Activated CD4-positive, alpha-beta T cell treated with anti-CD3 and anti-CD28 coated beads, Interleukin-2, amount 10 ng/mL, durations not matched to agents 7 days and 5 days (primary cell): ENCODE measurements around the gene FAM163B. TPM values are rescaled to one million over a fixed set of nuclear protein-coding genes. Genes with fewer than 3 reads are reported as not detected.

Experiments
- CTCF ChIA-PET: fragments of 350-600 bp; sonication (Branson Sonifier 250); formaldehyde crosslinking; loops from one replicate; lab custom pipeline; 2021; ENCODE audit warnings: antibody characterized with exemption; lab: Charles Lee
- POLR2A ChIA-PET: fragments of 350-600 bp; sonication (Branson Sonifier 250); formaldehyde crosslinking; loops from one replicate; lab custom pipeline; 2021; ENCODE audit warnings: antibody characterized with exemption; lab: Charles Lee
- DNase-seq: peaks from one replicate; pipeline ENCODE4 v3.0.0-alpha.2; 2020
- H3K27ac Mint-ChIP-seq: one replicate; pipeline ENCODE4 v1.8.0; 2021; ENCODE audit warnings: mild to moderate bottlenecking, moderate library complexity, mixed read lengths
- H3K27me3 Mint-ChIP-seq: one replicate; pipeline ENCODE4 v1.8.0; 2021; ENCODE audit warnings: mixed read lengths
- H3K36me3 Mint-ChIP-seq: one replicate; pipeline ENCODE4 v1.8.0; 2021; ENCODE audit warnings: low read depth, mixed read lengths
- H3K4me1 Mint-ChIP-seq: one replicate; pipeline ENCODE4 v1.8.0; 2021; ENCODE audit warnings: mixed read lengths
- H3K4me3 Mint-ChIP-seq: one replicate; pipeline ENCODE4 v1.8.0; 2021; ENCODE audit warnings: mild to moderate bottlenecking, moderate library complexity, mixed read lengths
- H3K9me3 Mint-ChIP-seq: one replicate; pipeline ENCODE4 v1.8.0; 2021; ENCODE audit warnings: mixed read lengths
- total RNA-seq, 2 experiments: library from RNA; stranded (reverse); gene quantifications; one replicate each; pipeline ENCODE4 v1.2.3, GENCODE V29; 2021

The FAM163B gene
- total RNA-seq, 2 experiments from 2014 or later: not detected

DNA sequence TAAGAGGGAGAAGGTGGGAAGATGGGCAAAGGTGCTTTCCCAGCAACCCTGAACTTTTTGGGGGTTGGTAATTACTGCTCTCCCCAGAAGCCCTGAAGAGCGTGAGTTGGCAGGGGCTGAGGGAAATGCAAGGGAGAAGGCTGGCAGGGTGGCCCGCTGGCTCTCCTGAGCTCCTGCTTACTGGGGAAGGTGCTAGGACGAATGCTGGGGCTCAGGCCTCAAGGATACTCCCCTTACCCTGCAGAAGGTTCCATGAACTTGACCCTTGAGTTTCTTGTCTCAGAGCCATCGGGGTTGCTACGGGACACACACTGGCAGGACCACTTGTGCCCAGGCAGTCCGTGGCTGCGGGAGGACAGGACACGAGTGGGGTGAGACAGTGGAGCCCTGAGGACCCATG is 1.2 kb downstream of the FAM163B start:
- Mint-ChIP-seq H3K27me3 (peaks cover 36% of the 10 kb centered on the region), H3K4me1 (peaks cover 5% of the 10 kb centered on the region), H3K9me3 (no peaks in the 10 kb centered on the region), H3K4me3 (no peak overlapping the region), H3K27ac (no peak overlapping the region), H3K36me3 (no peaks in the 10 kb centered on the region)
- POLR2A ChIA-PET: interaction anchor here (0.7 kb wide), 1 partner anchor 9 kb away, joined by 3 read pairs; no protein-coding TSS in a partner anchor
- DNase-seq: no peak
- CTCF ChIA-PET: no interaction called here

DNA sequence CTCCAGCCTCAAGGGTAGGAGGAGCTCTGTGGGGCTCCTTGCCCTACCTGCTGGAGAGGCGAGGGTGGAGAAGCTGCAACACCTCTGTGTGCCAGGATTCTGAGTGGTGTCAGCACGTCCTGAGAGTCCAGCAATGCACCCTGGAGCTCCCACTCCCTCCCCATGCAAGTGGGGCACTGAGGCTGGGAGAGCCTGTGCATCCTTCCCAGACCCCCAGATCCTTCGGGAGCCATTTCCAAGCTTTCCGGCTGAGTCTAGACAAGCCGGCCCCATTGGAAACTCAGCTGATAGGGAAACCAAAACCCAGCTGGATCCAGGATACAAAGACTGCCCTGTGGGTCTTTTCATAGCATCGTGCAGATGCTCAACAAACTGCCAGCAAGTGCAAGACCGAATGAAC is 1.8 kb downstream of the FAM163B start:
- Mint-ChIP-seq H3K4me1 (peaks cover 5% of the 10 kb centered on the region), H3K27ac (no peak overlapping the region), H3K9me3 (no peaks in the 10 kb centered on the region), H3K36me3 (no peaks in the 10 kb centered on the region), H3K4me3 (no peak overlapping the region), H3K27me3 (peaks cover 36% of the 10 kb centered on the region)
- POLR2A ChIA-PET: no interaction called here
- no peak for DNase-seq
- CTCF ChIA-PET: no interaction called here

DNA sequence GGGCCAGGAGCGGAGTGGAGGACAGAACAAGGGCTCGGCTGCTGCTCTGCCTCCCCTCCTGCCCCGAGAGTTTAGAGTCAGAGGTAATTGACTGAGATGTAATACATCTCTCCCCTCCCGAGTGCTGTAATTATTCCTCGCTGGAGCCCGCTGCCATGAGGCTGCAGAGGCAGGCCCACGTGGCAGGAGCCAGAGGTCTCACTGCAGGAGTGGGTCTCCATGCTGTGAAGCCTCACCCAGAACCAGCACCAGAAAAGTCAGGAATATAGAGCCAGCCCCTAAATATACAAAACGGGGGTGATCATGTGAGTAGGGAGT is 2.5 kb downstream of the FAM163B start:
- no peak for DNase-seq
- POLR2A ChIA-PET: no interaction called here
- Mint-ChIP-seq H3K4me1 (peaks cover 5% of the 10 kb centered on the region), H3K36me3 (no peaks in the 10 kb centered on the region), H3K4me3 (no peak overlapping the region), H3K27me3 (peaks cover 33% of the 10 kb centered on the region), H3K27ac (no peak overlapping the region), H3K9me3 (no peaks in the 10 kb centered on the region)
- CTCF ChIA-PET: interaction anchor here (0.5 kb wide), 1 partner anchor 517 kb away, joined by 3 read pairs; no protein-coding TSS in a partner anchor

DNA sequence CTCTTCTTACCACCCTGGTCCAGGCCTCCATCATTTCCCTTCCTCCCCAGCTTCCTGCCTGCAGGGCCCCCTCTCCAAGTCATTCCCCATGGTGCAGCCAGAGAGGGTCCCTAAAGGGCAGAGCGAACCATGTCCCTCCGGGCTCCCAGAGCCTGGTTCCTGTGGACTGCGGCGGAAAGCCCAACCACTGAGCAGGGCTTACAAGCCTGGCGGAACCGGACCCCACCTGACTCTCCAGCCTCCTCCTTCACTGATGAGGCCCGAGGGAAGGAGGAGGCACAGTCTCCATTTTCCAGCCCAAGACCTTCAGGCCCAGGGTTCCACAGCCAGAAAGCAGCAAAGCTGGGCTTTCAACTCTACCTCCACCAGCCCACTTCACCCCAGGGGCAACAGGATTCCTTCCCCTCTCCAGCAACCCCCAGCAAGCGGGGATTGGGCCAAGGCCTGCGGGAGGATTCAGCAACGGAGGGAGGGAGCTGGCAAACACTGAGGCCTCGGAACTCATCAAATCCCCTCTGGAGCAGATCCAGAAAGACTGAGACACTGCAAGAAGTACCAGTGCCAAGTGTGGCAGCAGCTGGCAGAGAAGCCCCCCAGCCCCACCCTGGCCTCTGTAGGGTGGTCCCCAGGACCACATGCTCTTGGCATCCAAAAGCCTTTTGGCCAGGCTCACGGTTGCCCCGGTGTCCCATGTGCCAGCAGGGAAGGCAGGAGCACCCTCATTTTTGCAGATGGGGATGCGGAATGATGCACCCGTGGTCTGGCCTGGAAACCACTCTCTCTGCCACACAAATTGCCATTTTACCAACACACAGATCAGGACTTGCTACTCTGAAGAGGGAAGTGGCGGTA is 3.1 kb downstream of the FAM163B start:
- H3K27ac Mint-ChIP-seq: no peak overlapping the region
- CTCF ChIA-PET: interaction anchor here (0.5 to 1.0 kb wide), 2 partner anchors 59 to 518 kb away, joined by 3 read pairs; no protein-coding TSS in a partner anchor
- H3K4me3 Mint-ChIP-seq: no peak overlapping the region
- no peak for DNase-seq
- peaks cover 5% of the 10 kb centered on the region for H3K4me1 Mint-ChIP-seq
- peaks cover 28% of the 10 kb centered on the region for H3K27me3 Mint-ChIP-seq
- POLR2A ChIA-PET: no interaction called here
- no peaks in the 10 kb centered on the region for H3K9me3 Mint-ChIP-seq
- no peaks in the 10 kb centered on the region for H3K36me3 Mint-ChIP-seq

DNA sequence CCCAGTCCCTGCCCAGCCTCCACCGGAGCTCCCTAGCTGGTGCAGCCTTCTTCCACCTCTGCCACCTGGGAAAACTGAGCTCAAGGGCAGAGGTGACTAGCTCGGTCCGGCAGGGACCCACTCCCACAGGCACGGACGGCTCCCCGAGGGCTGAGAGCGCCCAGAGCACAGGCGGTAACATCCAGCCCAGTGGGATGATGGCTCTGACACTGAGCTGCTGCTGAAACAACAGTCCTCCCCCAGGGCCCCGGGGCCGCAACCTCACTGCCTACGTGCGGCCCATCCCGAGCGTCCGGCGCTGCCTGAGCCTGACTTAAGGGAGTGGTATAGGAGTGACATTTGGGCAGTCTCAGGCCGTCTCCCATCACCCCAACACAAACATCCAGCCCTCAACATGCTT is 3.7 kb downstream of the FAM163B start:
- Mint-ChIP-seq H3K27ac (no peak overlapping the region), H3K4me3 (no peak overlapping the region), H3K36me3 (no peaks in the 10 kb centered on the region), H3K4me1 (peaks cover 5% of the 10 kb centered on the region), H3K9me3 (no peaks in the 10 kb centered on the region), H3K27me3 (peaks cover 22% of the 10 kb centered on the region)
- CTCF ChIA-PET: interaction anchor here (1.0 kb wide), 1 partner anchor 59 kb away, joined by 3 read pairs; no protein-coding TSS in a partner anchor
- POLR2A ChIA-PET: no interaction called here
- DNase-seq: no peak

DNA sequence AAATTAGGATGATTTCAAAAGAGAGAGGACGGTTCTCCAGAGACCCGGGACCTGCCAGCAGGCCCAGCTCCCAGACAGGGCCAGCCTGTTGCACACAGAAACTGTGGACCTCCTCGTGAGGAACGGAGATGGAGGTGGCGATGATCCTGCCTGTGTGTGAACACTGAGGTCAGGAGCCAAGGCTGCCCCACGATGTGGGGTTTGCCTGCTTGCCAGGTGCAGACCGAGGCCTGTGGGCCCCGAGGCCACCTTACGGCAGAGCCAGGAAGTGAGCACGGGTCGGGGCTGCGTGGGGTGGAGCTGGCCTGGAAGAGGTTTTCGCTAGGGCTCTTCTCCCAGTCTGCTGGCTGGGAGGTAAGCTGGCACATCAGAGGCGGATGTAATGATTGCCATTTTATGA is 4.3 kb downstream of the FAM163B start:
- no peak for DNase-seq
- POLR2A ChIA-PET: no interaction called here
- CTCF ChIA-PET: no interaction called here
- no peaks in the 10 kb centered on the region for H3K36me3 Mint-ChIP-seq
- H3K4me1 Mint-ChIP-seq: peaks cover 5% of the 10 kb centered on the region
- H3K27me3 Mint-ChIP-seq: peaks cover 17% of the 10 kb centered on the region
- H3K9me3 Mint-ChIP-seq: no peaks in the 10 kb centered on the region
- no peak overlapping the region for H3K27ac Mint-ChIP-seq
- H3K4me3 Mint-ChIP-seq: no peak overlapping the region

DNA sequence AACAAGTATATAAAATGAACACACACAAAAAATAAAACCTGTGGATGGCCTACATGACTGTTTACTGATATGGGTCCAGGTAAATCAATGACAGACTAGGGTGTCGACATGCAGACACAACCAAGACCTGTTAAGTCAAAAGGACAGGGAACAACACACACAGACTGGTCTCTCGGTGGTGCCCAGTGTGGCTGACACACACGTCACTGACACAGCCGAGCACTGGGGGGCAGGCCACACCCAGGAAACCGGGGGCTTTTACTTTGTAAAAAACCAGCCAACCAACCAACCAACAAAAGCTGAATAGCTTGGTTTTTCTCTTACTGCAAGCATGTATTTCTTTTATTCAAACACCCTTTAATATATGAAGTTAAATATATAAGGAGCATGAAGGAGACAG is 5.0 kb downstream of the FAM163B start:
- H3K27me3 Mint-ChIP-seq: peaks cover 13% of the 10 kb centered on the region
- H3K9me3 Mint-ChIP-seq: no peaks in the 10 kb centered on the region
- H3K27ac Mint-ChIP-seq: no peak overlapping the region
- peaks cover 3% of the 10 kb centered on the region for H3K4me1 Mint-ChIP-seq
- POLR2A ChIA-PET: no interaction called here
- peak; percentile 33 for DNase-seq
- CTCF ChIA-PET: no interaction called here
- H3K36me3 Mint-ChIP-seq: no peaks in the 10 kb centered on the region
- no peak overlapping the region for H3K4me3 Mint-ChIP-seq

DNA sequence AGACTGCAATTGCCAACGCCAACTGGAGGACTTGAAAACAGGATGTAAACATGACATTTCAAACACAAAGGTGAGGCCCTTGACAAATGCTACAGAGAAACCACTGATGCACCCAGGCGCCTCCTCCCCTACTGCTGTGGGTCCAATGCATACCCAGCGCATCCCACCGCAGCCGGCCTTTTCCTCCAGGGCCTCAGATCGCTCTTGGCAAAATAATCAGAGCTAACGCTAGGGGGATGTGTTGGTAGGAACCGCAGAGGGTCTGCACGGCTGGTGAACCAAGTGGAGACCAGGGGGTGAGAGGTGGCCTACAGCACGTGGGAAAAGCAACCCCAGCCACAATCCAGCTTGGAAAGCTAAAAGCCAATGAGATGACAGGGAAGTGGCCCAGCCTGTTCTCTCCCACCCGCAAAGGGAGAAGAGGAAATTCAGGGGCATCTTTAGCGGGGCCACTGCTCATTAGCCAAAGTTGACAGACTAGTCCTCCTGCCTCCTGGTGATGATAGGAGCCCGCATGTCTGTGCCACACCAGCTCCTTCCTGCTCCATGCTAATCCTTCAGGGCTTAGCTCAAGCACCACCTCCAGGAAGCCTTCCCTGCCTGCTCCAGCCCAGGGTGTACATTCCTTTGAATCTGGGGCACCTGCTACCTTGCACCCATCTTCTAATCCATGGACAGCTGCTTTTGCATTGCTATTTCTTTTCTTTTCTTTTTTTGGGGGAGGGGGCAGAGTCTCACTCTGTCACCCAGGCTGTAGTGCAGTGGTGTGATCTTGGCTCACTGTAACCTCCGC is 5.9 kb downstream of the FAM163B start:
- CTCF ChIA-PET: interaction anchor here (0.6 kb wide), 1 partner anchor 135 kb away, joined by 3 read pairs; the partner anchor contains the start of gene SARDH
- H3K4me3 Mint-ChIP-seq: no peak overlapping the region
- no peaks in the 10 kb centered on the region for H3K36me3 Mint-ChIP-seq

DNA sequence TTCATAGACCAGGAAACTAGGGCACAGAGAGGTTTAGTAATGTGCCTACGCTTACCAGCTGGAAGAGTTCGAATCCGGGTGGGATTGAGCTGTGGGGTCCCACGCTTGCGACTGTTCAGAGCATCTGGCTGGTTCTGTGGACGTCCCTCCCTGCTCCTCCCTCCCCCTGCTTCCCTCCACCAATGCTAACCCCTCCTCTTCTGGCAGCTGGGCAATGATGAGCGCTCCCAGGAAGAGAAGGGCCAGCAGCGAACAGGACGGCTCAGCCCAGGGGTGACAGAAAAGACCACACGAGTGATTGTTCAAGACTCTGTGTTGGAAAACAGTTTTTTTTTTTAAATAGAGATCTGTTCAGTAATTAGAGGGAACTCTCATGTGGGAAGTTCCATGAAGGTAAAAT is 6.9 kb downstream of the FAM163B start:
- Mint-ChIP-seq H3K27ac (peak overlapping the region; percentile 32), H3K36me3 (peaks cover 4% of the 10 kb centered on the region), H3K4me3 (no peak overlapping the region), H3K9me3 (peaks cover 7% of the 10 kb centered on the region), H3K4me1 (peaks cover 3% of the 10 kb centered on the region), H3K27me3 (peaks cover 5% of the 10 kb centered on the region)
- POLR2A ChIA-PET: no interaction called here
- CTCF ChIA-PET: no interaction called here
- DNase-seq: no peak

More for the DNA sequence above, 5.9 kb downstream of the FAM163B start:
- POLR2A ChIA-PET: no interaction called here
- H3K27ac Mint-ChIP-seq: no peak overlapping the region
- DNase-seq: no peak
- H3K4me1 Mint-ChIP-seq: peaks cover 3% of the 10 kb centered on the region
- no peaks in the 10 kb centered on the region for H3K9me3 Mint-ChIP-seq
- H3K27me3 Mint-ChIP-seq: peaks cover 10% of the 10 kb centered on the region

DNA sequence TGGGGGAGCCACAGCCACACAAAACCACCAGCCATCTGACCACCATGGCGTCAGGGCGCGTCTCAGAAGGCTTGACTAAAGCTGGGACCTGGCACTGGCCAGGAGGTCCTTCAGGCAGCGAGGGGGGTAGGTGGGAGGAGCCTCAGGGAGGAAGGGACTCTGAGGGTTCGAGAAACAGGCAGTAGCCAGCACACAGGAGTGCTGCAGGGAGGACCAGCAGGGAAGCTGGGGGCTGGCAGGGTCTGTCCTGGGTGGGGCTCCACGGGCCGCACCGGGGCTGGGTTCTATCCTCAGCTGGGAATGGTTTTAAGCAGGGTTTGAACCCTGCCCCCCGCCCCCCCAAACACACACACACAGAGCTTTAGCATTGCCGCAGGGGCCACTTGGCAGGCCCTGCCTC is 7.4 kb downstream of the FAM163B start:
- DNase-seq: no peak
- ChIA-PET CTCF (interaction anchor here (1.6 kb wide), 1 partner anchor 124 kb away, joined by 3 read pairs; no protein-coding TSS in a partner anchor), POLR2A (no interaction called here)
- H3K9me3 Mint-ChIP-seq: peaks cover 13% of the 10 kb centered on the region
- peaks cover 2% of the 10 kb centered on the region for H3K27me3 Mint-ChIP-seq
- H3K27ac Mint-ChIP-seq: peak overlapping the region; percentile 32
- no peak overlapping the region for H3K4me3 Mint-ChIP-seq
- H3K36me3 Mint-ChIP-seq: peaks cover 5% of the 10 kb centered on the region
- H3K4me1 Mint-ChIP-seq: peaks cover 3% of the 10 kb centered on the region

DNA sequence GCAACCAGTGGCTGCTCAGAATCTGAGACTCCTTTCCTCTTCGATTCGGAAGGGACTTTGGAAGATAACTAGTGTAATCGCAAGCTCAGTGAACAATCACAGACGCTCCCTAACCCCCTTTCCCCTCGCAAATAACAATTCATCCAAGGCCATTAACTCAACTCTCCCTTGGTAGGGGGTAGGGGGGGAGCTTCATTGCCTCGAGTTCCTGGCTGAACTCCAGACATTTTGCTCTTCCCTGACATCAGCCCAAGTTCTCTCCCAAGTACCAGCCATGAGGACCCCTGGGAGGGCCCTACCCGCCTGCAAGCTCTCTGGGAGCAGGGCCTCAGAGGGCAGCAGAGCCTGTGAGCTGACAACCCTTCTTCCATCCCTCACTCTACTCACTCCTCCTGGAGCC is 8.4 kb downstream of the FAM163B start:
- H3K27me3 Mint-ChIP-seq: no peaks in the 10 kb centered on the region
- peaks cover 13% of the 10 kb centered on the region for H3K9me3 Mint-ChIP-seq
- H3K4me3 Mint-ChIP-seq: no peak overlapping the region
- ChIA-PET POLR2A (no interaction called here), CTCF (interaction anchor here (1.6 kb wide), 1 partner anchor 125 kb away, joined by 3 read pairs; no protein-coding TSS in a partner anchor)
- peaks cover 5% of the 10 kb centered on the region for H3K36me3 Mint-ChIP-seq
- peaks cover 3% of the 10 kb centered on the region for H3K4me1 Mint-ChIP-seq
- DNase-seq: no peak
- no peak overlapping the region for H3K27ac Mint-ChIP-seq

DNA sequence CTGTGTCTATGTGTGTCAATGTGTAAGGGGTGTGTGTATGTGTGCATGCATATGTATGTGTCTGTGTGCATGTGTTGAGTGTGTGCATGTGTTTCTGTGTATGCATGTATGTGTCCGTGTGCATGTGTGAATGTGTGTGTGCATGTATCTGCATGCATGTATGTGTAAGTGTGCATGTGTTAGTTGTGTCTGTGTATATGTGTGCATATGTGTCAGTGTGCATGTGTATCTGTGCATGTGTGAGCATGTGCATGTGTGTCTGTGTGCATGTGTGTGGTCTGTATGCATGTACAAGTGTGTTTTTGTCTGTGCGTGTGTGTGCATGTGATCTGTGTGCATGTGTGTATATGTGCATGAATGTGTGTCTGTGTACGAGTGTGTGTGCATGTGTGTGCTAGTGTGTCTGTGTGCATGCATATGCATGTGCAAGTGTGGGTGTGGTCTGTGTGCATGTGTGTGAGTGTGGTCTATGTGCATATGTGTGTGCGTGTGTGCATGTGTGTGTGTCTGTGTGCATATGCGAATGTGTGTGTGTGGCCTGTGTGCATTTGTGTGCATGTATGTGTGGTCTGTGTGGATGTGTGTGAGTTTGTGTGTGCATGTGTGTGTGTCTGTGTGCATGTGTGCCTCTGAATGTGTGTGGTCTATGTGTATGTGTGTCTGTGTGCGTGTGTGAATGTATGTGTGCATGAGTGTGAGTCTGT is 9.6 kb downstream of the FAM163B start:
- no peak for DNase-seq
- Mint-ChIP-seq H3K9me3 (peaks cover 13% of the 10 kb centered on the region), H3K27ac (no peak overlapping the region), H3K36me3 (peaks cover 5% of the 10 kb centered on the region), H3K4me1 (peaks cover 3% of the 10 kb centered on the region), H3K27me3 (no peaks in the 10 kb centered on the region), H3K4me3 (no peak overlapping the region)
- ChIA-PET CTCF (no interaction called here), POLR2A (interaction anchor here (0.5 kb wide), 1 partner anchor 9 kb away, joined by 3 read pairs; no protein-coding TSS in a partner anchor)
